Measurements from ENCODE around the gene PNMA5.

GRCh38 chrX:152943826-152944225 lies 50.1 kb downstream of the PNMA5 start:
- TF ChIP-seq CTCF (optimal IDR thresholded peaks at IDR 0.05 in 1 of 3, IDR thresholded peaks at IDR 0.05 in 1 of 3, conservative IDR thresholded peaks at IDR 0.05 in 1 of 3; ENCODE audit: extremely low read depth in 1 of 3, insufficient read depth in 2 of 3, low read length in 3 of 3): no peak
- no peak for TF ChIP-seq EZH2 (IDR thresholded peaks at IDR 0.05; ENCODE audit: low read length)
